Gastroesophageal sphincter (tissue), 3 donors: ENCODE measurements around the gene GRIK3.

Source experiments
- POLR2AphosphoS5 ChIP-seq: sonication (generic); formaldehyde crosslinking; IDR thresholded peaks from one replicate; pipeline ENCODE4 v1.6.1; 2017; ENCODE audit warnings: antibody characterized with exemption
- TF ChIP-seq, protein P1 (sequence below), 4 experiments: fragments of 200-600 bp in 2 of 4; fragments of 450-650 bp in 2 of 4; sonication (generic) in 1 of 4; IDR thresholded peaks; one replicate each; pipeline ENCODE4 v1.5.1; 2017 to 2019; ENCODE audit warnings: antibody characterized with exemption in 4 of 4, mild to moderate bottlenecking in 2 of 4, moderate library complexity in 2 of 4

DNA sequence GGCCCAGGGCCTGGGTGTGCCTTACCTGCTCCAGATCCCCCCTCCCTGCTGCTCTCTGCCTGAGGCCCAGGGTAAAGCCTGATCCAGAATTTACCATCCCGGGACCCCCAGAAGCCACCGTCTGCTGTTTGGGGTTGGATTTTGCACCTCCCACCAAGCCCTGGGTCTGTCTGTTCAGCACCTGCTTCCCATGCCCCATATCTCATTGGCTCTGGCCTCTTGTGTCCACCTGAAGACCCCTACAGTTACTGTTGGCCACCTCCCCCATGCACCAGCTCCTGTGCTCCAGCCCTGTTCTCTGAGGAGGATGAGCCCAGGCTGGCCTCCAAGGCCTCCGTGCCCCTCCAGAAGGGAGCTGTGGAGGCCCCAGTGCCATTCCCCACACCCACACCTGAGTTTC is 113.9 kb downstream of the GRIK3 start:
- TF ChIP-seq, protein P1, sequence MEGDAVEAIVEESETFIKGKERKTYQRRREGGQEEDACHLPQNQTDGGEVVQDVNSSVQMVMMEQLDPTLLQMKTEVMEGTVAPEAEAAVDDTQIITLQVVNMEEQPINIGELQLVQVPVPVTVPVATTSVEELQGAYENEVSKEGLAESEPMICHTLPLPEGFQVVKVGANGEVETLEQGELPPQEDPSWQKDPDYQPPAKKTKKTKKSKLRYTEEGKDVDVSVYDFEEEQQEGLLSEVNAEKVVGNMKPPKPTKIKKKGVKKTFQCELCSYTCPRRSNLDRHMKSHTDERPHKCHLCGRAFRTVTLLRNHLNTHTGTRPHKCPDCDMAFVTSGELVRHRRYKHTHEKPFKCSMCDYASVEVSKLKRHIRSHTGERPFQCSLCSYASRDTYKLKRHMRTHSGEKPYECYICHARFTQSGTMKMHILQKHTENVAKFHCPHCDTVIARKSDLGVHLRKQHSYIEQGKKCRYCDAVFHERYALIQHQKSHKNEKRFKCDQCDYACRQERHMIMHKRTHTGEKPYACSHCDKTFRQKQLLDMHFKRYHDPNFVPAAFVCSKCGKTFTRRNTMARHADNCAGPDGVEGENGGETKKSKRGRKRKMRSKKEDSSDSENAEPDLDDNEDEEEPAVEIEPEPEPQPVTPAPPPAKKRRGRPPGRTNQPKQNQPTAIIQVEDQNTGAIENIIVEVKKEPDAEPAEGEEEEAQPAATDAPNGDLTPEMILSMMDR (IDR thresholded peaks at IDR 0.05), result no peak
- no peak for TF ChIP-seq POLR2AphosphoS5
